Spleen (tissue), 11 donors: Measurements from ENCODE around the gene HBD. TPM values are rescaled to one million over a fixed set of nuclear protein-coding genes. Genes with fewer than 3 reads are reported as not detected.

Experiments
- DNase-seq: peaks from one replicate; pipeline ENCODE4 v3.0.0-alpha.2; 2020
- H3K27ac ChIP-seq, 8 donors: fragments of 200-600 bp; sonication (generic) in 7 of 8; 1 replicate in 4 of 8; 2 replicates in 4 of 8; pipeline versions ENCODE4 v1.5.0 to v1.8.0; 2016 to 2021; ENCODE audit warnings: inconsistent platforms in 4 of 8, mild to moderate bottlenecking in 4 of 8, moderate library complexity in 1 of 8
- H3K27me3 ChIP-seq, 7 donors: fragments of 200-600 bp; sonication (generic) in 6 of 7; replicated peaks in 1 of 7; 1 replicate in 4 of 7; 2 replicates in 3 of 7; pipeline versions ENCODE4 v1.5.0 to v1.8.0; 2016 to 2021; ENCODE audit warnings: inconsistent platforms in 3 of 7, mild to moderate bottlenecking in 1 of 7
- H3K36me3 ChIP-seq, 6 donors: fragments of 200-600 bp; sonication (generic) in 5 of 6; 1 replicate in 4 of 6; 2 replicates in 2 of 6; pipeline versions ENCODE4 v1.5.0 to v1.8.0; 2016 to 2021; ENCODE audit warnings: inconsistent platforms in 2 of 6
- H3K4me1 ChIP-seq, 6 donors: fragments of 200-600 bp; sonication (generic) in 5 of 6; 1 replicate in 3 of 6; 2 replicates in 3 of 6; pipeline versions ENCODE4 v1.5.0 to v1.8.0; 2016 to 2021; ENCODE audit warnings: inconsistent platforms in 3 of 6
- H3K4me3 ChIP-seq, 8 donors: fragments of 200-600 bp; sonication (generic) in 7 of 8; 1 replicate in 4 of 8; 2 replicates in 4 of 8; pipeline versions ENCODE4 v1.5.0 to v1.8.0; 2016 to 2021; ENCODE audit warnings: inconsistent platforms in 4 of 8, mild to moderate bottlenecking in 4 of 8, moderate library complexity in 2 of 8
- H3K9me3 ChIP-seq, 8 donors: fragments of 200-600 bp; sonication (generic) in 7 of 8; 1 replicate in 4 of 8; 2 replicates in 4 of 8; pipeline versions ENCODE4 v1.5.0 to v1.8.0; 2016 to 2021; ENCODE audit warnings: inconsistent platforms in 4 of 8
- CTCF ChIP-seq, 11 experiments: fragments of 200-600 bp in 7 of 11; fragments of 450-650 bp in 4 of 11; sonication (generic) in 4 of 11; IDR thresholded peaks in 8 of 11; conservative IDR thresholded peaks in 3 of 11; 1 replicate in 7 of 11; 2 replicates in 4 of 11; pipeline versions ENCODE4 v1.4.0 to v1.8.0; 2016 to 2021; ENCODE audit warnings: antibody characterized with exemption in 11 of 11, inconsistent platforms in 4 of 11, mild to moderate bottlenecking in 1 of 11
- POLR2A ChIP-seq, 3 donors: fragments of 450-650 bp; IDR thresholded peaks; one replicate each; pipeline ENCODE4 v1.5.1; 2017; ENCODE audit warnings: antibody characterized with exemption in 3 of 3, mild to moderate bottlenecking in 1 of 3
- POLR2AphosphoS5 ChIP-seq, 3 donors: sonication (generic); formaldehyde crosslinking; IDR thresholded peaks; one replicate each; pipeline ENCODE4 v1.5.1; 2017; ENCODE audit warnings: antibody characterized with exemption in 3 of 3
- WGBS, 5 donors: extraction: QIAGEN DNeasy Blood & Tissue Kit in 3 of 5; methylation state at CpG; one replicate each; pipeline versions ENCODE4 v1.1.5 to v1.1.7; 2013 to 2018; 5-methylcytosine and 5-hydroxymethylcytosine counted together
- intact Hi-C: fragments of 100-400 bp; cut with DNase I; formaldehyde crosslinking; loops from one replicate; pipeline ENCODE4 v1.15.0; 2023; ENCODE audit warnings: low total_unique reads
- polyA plus RNA-seq, 3 donors: library from polyadenylated mRNA; stranded (reverse); fragments of 200-250 nt; gene quantifications; one replicate each; pipeline ENCODE4 v1.2.1, GENCODE V29; 2013
- total RNA-seq, 7 donors: library from RNA; depleted of rRNA in 3 of 7; stranded (reverse); fragments of >200 nt in 3 of 7; fragmentation: NEBNext Ultra II Directional in 4 of 7; extraction: Animal tissue kit (Norgen Biotek cat#: 25700) in 4 of 7; gene quantifications; one replicate each; pipeline versions ENCODE4 v1.1.0 to v1.2.1, GENCODE V29; 2016 to 2021
- donor health status: healthy with polysubstance abuse.
- donor health status: DM: no; HTN: no; CAD: no; lungs with moderate emphysema.
- donor health status: DM: no; HTN: no; CAD: no.
- donor health status: Bipolar disorder and iron deficiency.
- donor health status: healthy.
- donor health status: DM: no; HTN: no; CAD: no.
- donor health status: DM: yes; HTN: yes; CAD: no.

Gene HBD
- total and polyA plus RNA-seq, 10 donors = 1.0 to 327 (median 10.6) TPM

DNA sequence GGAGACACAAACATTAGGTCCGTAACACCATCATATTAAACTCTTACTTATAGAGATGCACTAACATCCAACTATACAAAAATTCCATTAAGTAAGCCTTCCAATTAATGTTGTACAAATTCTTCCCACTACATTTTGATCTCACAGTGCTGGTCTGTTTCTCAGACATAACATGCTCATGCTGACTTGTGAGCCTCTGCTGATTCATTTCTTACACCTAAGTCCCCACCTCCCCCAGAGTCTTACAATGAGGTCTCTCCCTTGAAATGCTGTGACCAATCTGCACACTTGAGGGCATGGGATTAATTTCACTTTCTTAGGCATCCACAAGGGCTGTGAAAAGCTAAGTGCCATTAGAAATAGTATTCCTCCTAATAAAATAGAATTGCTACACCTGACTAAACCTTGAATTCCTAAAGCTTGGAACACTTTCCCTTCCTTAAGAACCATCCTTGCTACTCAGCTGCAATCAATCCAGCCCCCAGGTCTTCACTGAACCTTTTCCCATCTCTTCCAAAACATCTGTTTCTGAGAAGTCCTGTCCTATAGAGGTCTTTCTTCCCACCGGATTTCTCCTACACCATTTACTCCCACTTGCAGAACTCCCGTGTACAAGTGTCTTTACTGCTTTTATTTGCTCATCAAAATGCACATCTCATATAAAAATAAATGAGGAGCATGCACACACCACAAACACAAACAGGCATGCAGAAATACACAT, 13.3 kb upstream of the HBD start:
- intact Hi-C loops = no loop called here
- DNase-seq = no peak

DNA sequence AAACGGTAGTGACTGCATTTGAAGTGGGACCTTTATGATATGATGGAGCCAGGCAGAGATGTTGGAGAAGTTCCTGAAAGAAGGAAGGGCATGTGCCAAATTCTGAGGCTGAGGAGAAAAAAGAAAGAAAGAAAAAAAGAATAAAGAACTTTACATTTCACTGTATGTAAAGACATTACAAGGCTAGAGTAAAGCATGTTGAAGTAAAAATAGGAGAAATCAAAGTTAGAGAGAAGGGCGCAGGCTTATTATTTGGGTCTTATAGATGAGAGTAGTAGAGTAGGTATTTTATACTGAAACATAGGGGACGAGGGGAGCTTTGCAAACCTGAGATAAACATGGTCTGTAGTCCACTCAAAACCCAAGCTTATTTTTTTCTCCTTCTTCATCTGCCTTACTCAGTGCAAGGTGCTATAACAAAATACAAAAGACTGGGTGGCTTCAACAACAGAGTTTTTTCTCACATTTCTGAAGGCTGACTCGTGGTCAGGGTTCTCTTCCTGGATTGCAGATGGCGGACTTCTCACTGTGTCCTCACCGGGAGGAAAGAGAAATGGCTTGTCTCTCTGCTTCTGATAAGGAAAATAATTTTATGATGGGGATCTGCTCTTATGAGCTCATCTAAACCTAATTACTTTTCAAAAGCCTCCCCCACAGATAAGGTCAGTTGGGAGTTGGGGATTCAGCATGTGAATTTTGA, 12.6 kb upstream of the HBD start:
- intact Hi-C loops = no loop called here
- Histone ChIP-seq H3K27me3 (no peaks in the 10 kb centered on the region), H3K27ac (no peak overlapping the region), H3K36me3 (no peaks in the 10 kb centered on the region), H3K9me3 (no peaks in the 10 kb centered on the region), H3K4me3 (no peak overlapping the region), H3K4me1 (no peaks in the 10 kb centered on the region)
- TF ChIP-seq CTCF (IDR thresholded peaks at IDR 0.05 in 8 of 11, conservative IDR thresholded peaks at IDR 0.05 in 3 of 11) (no peak), POLR2A (IDR thresholded peaks at IDR 0.05) (no peak), POLR2AphosphoS5 (IDR thresholded peaks at IDR 0.05) (no peak)
- WGBS, 5 donors = 61 to 72% (median 66%) methylated on average over 6 of the region's 6 CpGs
- no peak for DNase-seq

More for the DNA sequence above, 13.3 kb upstream of the HBD start:
- no peaks in the 10 kb centered on the region for H3K27me3 ChIP-seq
- no peaks in the 10 kb centered on the region for H3K9me3 ChIP-seq
- whole genome bisulfite sequencing, 5 donors = 83 to 92% (median 86%) methylated on average over 3 of the region's 3 CpGs
- TF ChIP-seq CTCF (IDR thresholded peaks at IDR 0.05 in 8 of 11, conservative IDR thresholded peaks at IDR 0.05 in 3 of 11) (no peak), POLR2A (IDR thresholded peaks at IDR 0.05) (no peak), POLR2AphosphoS5 (IDR thresholded peaks at IDR 0.05) (no peak)
- H3K27ac ChIP-seq = no peak overlapping the region
- no peaks in the 10 kb centered on the region for H3K4me1 ChIP-seq
- H3K4me3 ChIP-seq = no peak overlapping the region
- H3K36me3 ChIP-seq = no peaks in the 10 kb centered on the region

- no peaks in the 10 kb centered on the region for H3K4me1 ChIP-seq
- DNase-seq = no peak
- TF ChIP-seq POLR2AphosphoS5 (IDR thresholded peaks at IDR 0.05) (no peak), CTCF (IDR thresholded peaks at IDR 0.05 in 8 of 11, conservative IDR thresholded peaks at IDR 0.05 in 3 of 11) (no peak), POLR2A (IDR thresholded peaks at IDR 0.05) (no peak)
- H3K27me3 ChIP-seq = no peaks in the 10 kb centered on the region
- 55 to 71% (median 64%) methylated on average over 2 of the region's 2 CpGs for WGBS, 5 donors
- intact Hi-C loops = no loop called here
- H3K36me3 ChIP-seq = no peaks in the 10 kb centered on the region
- no peak overlapping the region for H3K27ac ChIP-seq
- H3K9me3 ChIP-seq = no peaks in the 10 kb centered on the region
- no peak overlapping the region for H3K4me3 ChIP-seq
These were observed 10.9 kb upstream of the HBD start for GRCh38 chr11:5245155-5245554.

DNA sequence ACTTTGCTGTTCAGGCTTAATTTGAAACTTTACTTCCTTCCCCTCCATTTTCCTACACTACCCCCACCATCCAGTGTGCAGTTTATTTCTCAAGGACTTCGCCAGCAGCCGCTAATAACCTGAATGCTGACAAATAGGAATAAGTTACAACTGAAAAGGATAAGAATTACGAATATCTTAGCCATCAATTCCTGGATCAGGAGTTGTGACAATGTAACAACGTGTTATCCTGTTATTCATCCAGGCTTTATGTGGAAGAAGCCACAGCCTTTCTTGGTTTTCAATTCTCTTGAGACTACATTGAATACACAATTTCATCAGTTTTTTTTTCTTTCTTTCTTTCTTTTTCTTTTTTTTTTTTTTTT, 9.5 kb upstream of the HBD start:
- Histone ChIP-seq H3K27ac (no peak overlapping the region), H3K4me1 (no peaks in the 10 kb centered on the region), H3K36me3 (no peaks in the 10 kb centered on the region), H3K27me3 (no peaks in the 10 kb centered on the region), H3K9me3 (no peaks in the 10 kb centered on the region), H3K4me3 (no peak overlapping the region)
- TF ChIP-seq CTCF (IDR thresholded peaks at IDR 0.05 in 8 of 11, conservative IDR thresholded peaks at IDR 0.05 in 3 of 11) (no peak), POLR2AphosphoS5 (IDR thresholded peaks at IDR 0.05) (no peak), POLR2A (IDR thresholded peaks at IDR 0.05) (no peak)
- intact Hi-C loops = no loop called here
- 70 to 84% (median 80%) methylated on average over 4 of the region's 4 CpGs for WGBS, 5 donors
- DNase-seq = no peak
